ENCODE measurements around the gene LHB.
"Not testable (repeated sequence)": the region's sequence is repeated elsewhere in the genome, so short reads cannot be mapped to it uniquely, and the experiment has no call there.

LHB gene

DNA sequence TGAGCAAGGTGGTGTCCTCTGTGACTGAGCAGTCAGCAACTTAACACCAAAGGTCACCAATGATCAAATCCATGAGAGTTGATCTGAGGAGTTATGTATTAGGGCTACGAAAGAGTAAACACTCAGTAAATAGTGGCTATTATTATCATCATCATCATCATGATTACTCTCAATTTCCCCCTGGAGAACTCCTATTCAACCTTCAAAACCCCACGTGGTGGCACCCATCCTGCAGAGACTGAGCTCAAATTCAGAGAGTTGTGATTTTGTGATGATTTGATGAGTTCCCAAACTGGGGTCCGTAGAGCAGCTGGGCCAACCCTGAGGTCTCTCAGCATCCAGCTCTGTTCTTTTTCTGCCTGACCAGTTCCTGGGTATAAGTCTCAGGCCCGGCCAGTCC lies 32.9 kb upstream of the LHB start:
- H3K36me3 Mint-ChIP-seq; DNase-seq (ENCODE audit: low spot score in 2 of 2); H3K9me3 Mint-ChIP-seq; ATAC-seq (ENCODE audit: low read depth); H3K4me1 Mint-ChIP-seq; H3K4me3 Mint-ChIP-seq; H3K27ac Mint-ChIP-seq; H3K27me3 Mint-ChIP-seq: not testable (repeated sequence)

DNA sequence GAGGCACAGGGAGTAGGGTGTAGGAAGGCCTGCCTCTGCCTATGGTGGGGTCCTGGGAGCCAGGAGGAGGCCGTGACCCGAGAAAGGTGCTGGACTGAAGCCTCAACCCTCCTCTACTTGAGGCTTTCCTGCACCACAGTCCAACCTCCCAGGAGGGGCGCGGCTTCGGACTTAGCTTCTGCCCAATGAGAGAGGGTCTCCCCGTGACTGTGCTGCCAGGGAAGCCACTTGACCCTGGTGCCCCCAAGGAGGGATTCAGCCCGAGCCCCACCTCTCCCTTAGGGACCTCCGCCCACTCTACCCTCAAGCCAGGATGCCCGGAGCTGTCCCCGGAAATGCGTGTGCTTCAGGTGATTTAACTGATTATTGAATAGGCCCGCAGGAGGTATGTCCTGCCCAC lies 32.1 kb upstream of the LHB start, which contains the start of gene CGB8:
CGB8 (minus strand) TSS at position 101 of the 400 bp plus-strand sequence. CDS start 372 bp downstream, outside the sequence.
- H3K9me3 Mint-ChIP-seq; DNase-seq (ENCODE audit: low spot score in 2 of 2); H3K4me3 Mint-ChIP-seq; H3K4me1 Mint-ChIP-seq; H3K36me3 Mint-ChIP-seq; ATAC-seq (ENCODE audit: low read depth); H3K27me3 Mint-ChIP-seq; H3K27ac Mint-ChIP-seq: not testable (repeated sequence)

DNA sequence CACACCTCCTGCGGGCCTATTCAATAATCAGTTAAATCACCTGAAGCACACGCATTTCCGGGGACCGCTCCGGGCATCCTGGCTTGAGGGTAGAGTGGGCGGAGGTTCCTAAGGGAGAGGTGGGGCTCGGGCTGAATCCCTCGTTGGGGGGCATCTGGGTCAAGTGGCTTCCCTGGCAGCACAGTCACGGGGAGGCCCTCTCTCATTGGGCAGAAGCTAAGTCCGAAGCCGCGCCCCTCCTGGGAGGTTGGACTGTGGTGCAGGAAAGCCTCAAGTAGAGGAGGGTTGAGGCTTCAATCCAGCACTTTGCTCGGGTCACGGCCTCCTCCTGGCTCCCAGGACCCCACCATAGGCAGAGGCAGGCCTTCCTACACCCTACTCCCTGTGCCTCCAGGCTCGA lies 26.7 kb upstream of the LHB start, which contains the start of gene CGB5:
CGB5 (plus strand) TSS at position 301 of the 400 bp plus-strand sequence. CDS start 362 bp downstream, outside the sequence.
- H3K4me1 Mint-ChIP-seq, H3K4me3 Mint-ChIP-seq: not testable (repeated sequence)

DNA sequence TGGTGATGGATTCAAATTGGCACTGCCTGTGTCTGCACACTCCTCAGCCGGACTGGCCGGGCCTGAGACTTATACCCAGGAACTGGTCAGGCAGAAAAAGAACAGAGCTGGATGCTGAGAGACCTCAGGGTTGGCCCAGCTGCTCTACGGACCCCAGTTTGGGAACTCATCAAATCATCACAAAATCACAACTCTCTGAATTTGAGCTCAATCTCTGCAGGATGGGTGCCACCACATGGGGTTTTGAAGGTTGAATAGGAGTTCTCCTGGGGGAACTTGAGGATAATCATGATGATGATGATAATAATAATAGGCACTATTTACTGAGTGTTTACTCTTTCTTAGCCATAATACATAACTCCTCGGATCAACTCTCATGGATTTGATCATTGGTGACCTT lies 25.8 kb upstream of the LHB start:
- not testable (repeated sequence) for H3K27ac Mint-ChIP-seq; ATAC-seq (ENCODE audit: low read depth); H3K36me3 Mint-ChIP-seq; H3K27me3 Mint-ChIP-seq; H3K4me3 Mint-ChIP-seq; H3K9me3 Mint-ChIP-seq; H3K4me1 Mint-ChIP-seq; DNase-seq (ENCODE audit: low spot score in 2 of 2)

More for the DNA sequence above, 26.7 kb upstream of the LHB start, which contains the start of gene CGB5:
- not testable (repeated sequence) for H3K27me3 Mint-ChIP-seq; H3K9me3 Mint-ChIP-seq; H3K36me3 Mint-ChIP-seq; DNase-seq (ENCODE audit: low spot score in 2 of 2); ATAC-seq (ENCODE audit: low read depth); H3K27ac Mint-ChIP-seq

DNA sequence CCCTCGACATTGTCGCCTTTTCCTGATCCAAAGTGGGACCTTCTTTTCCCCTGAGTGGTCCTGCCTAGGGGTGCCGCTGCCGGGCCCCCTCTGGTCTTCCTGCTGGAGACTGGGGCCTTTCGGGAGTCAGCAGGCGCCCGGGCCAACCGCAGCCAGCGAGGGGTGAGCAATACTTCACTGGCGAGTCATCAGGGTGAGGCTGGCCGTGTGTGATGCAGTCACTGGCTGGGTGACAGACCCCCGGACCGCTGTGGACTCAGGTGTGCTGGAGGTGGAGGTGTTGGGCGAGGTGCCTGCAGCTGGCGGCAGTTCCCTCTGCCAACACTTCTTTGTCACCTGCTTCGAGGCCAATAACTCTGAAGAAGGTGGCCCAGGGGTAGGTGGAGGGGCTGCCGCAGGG lies 25.3 kb upstream of the LHB start:
- ATAC-seq (ENCODE audit: low read depth) (no peak), DNase-seq (ENCODE audit: low spot score in 2 of 2) (no peak)
- Mint-ChIP-seq H3K27ac (no peak overlapping the region), H3K4me1 (peaks cover 3% of the 10 kb centered on the region), H3K36me3 (no peaks in the 10 kb centered on the region), H3K27me3 (peaks cover 4% of the 10 kb centered on the region), H3K4me3 (no peak overlapping the region), H3K9me3 (no peaks in the 10 kb centered on the region)

DNA sequence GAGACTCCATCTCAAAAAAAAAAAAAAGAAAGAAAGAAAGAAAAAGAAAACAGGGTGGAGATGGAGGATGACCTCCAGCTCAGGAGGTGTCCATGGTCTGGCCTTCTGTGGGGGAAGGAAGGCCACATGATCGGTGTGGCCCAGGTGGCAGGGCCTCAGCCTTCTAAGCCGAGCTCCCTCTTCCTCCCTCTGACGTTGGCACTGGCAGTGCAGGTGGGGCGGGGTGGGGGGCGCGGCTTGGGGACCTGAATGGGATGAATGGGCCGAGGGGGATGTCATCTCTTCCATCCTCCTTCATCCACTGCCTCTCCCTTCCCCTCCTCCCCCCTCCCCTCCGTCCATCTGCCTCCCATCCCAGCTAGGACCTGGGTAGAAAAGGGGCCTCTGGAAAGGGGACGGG lies 22.8 kb upstream of the LHB start:
- H3K27me3 Mint-ChIP-seq; H3K4me1 Mint-ChIP-seq; DNase-seq (ENCODE audit: low spot score in 2 of 2); H3K9me3 Mint-ChIP-seq; H3K36me3 Mint-ChIP-seq; ATAC-seq (ENCODE audit: low read depth); H3K4me3 Mint-ChIP-seq; H3K27ac Mint-ChIP-seq: not testable (repeated sequence)

DNA sequence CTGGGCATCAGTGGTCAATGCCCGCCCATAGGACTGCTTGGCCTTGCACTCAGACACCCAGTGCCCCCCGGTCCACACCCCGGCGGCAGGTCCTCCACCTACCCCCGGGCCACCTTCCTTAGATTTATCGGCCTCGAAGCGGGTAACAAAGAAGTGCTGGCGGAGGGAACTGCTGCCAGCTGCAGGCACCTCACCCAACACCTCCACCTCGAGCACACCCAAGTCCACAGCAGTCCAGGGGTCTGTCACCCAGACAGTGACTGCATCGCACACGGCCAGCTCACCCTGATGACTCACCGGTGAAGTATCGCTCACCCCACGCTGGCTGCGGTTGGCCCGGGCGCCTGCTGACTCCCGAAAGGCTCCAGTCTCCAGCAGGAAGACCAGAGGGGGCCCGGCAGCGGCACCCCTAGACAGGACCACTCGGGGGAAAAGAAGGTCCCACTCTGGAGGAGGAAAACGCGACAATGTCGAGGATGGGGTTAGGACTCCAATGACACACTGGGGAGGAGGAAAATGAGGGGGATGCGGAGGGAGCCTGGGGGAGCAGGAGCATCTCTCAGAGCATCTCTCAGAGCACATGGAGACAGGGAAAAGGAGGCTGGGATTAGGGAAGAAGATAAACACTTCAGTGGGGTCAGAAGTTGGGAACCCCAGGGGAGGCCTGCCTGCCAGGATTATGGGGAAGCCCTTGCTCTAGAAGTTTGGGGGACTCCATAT lies 21.8 kb upstream of the LHB start:
- not testable (repeated sequence) for H3K9me3 Mint-ChIP-seq; H3K36me3 Mint-ChIP-seq; H3K27me3 Mint-ChIP-seq; H3K27ac Mint-ChIP-seq; ATAC-seq (ENCODE audit: low read depth); H3K4me1 Mint-ChIP-seq; DNase-seq (ENCODE audit: low spot score in 2 of 2); H3K4me3 Mint-ChIP-seq

DNA sequence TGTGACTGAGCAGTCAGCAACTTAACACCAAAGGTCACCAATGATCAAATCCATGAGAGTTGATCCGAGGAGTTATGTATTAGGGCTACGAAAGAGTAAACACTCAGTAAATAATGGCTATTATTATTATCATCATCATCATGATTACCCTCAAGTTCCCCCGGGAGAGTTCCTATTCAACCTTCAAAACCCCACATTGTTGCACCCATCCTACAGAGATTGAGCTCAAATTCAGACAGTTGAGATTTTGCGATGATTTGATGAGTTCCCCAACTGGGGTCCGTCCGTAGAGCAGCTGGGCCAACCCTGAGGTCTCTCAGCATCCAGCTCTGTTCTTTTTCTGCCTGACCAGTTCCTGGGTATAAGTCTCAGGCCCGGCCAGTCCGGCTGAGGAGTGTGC lies 21.2 kb upstream of the LHB start:
- H3K4me3 Mint-ChIP-seq; H3K27me3 Mint-ChIP-seq; H3K27ac Mint-ChIP-seq; DNase-seq (ENCODE audit: low spot score in 2 of 2); H3K4me1 Mint-ChIP-seq; H3K9me3 Mint-ChIP-seq; ATAC-seq (ENCODE audit: low read depth); H3K36me3 Mint-ChIP-seq: not testable (repeated sequence)

DNA sequence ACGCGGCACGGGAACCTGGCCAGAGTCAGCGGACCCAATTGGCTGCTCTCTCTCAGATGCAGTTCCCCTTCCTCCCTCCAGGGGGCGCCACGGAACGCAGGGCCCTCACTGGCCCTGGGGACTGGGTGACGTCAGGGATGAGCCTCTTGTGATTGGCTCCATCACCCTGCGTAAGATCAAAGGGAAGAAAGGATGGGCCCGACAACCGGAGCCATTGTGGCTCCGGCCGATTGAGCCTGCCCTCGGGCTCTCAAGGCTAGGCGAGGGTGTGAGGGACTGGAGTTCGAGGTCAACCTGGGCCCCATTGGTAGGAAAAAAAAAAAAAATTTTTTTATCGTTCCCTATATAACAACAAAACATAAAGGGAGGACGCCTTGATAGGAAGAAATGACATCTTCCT lies 19.9 kb upstream of the LHB start, which contains the start of gene CGB1:
CGB1 (minus strand) TSS at position 81 of the 400 bp plus-strand sequence. CDS start 184 bp downstream, outside the sequence.
- H3K27ac Mint-ChIP-seq; DNase-seq (ENCODE audit: low spot score in 2 of 2); H3K36me3 Mint-ChIP-seq; H3K27me3 Mint-ChIP-seq; H3K9me3 Mint-ChIP-seq; H3K4me1 Mint-ChIP-seq; ATAC-seq (ENCODE audit: low read depth); H3K4me3 Mint-ChIP-seq: not testable (repeated sequence)

DNA sequence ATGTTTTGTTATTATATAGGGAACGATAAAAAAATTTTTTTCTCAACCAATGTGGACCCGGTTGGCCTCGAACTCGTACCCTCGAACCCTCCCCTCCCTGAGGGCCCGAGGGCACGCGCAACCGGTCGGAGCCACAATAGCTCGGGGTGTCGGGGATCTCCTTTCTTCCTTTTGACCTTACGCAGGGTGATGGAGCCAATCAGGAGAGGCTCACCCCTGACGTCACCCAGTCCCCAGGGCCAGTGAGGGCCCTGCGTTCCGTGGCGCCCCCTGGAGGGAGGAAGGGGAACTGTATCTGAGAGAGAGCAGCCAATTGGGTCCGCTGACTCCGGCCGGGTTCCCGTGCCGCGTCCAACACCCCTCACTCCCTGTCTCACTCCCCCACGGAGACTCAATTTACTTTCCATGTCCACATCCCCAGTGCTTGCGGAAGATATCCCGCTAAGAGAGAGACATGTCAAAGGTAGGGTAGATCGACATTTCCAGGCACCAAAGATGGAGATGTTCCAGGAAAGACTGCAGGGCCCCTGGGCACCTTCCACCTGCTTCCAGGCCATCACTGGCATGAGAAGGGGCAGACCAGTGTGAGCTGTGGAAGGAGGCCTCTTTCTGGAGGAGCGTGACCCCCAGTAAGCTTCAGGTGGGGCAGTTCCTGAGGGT lies 14.9 kb upstream of the LHB start, which contains the start of gene CGB2:
CGB2 (plus strand) TSS at position 249 of the 660 bp plus-strand sequence; CDS start at position 455, 206 bp downstream.
- DNase-seq (ENCODE audit: low spot score in 2 of 2); H3K4me1 Mint-ChIP-seq; H3K27ac Mint-ChIP-seq; H3K9me3 Mint-ChIP-seq; H3K27me3 Mint-ChIP-seq; H3K4me3 Mint-ChIP-seq; H3K36me3 Mint-ChIP-seq: not testable (repeated sequence)
- peak; percentile 74 for ATAC-seq (ENCODE audit: low read depth)

DNA sequence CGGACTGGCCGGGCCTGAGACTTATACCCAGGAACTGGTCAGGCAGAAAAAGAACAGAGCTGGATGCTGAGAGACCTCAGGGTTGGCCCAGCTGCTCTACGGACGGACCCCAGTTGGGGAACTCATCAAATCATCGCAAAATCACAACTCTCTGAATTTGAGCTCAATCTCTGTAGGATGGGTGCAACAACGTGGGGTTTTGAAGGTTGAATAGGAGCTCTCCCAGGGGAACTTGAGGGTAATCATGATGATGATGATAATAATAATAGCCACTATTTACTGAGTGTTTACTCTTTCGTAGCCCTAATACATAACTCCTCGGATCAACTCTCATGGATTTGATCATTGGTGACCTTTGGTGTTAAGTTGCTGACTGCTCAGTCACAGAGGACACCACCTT lies 13.4 kb upstream of the LHB start:
- not testable (repeated sequence) for H3K9me3 Mint-ChIP-seq; H3K4me3 Mint-ChIP-seq; ATAC-seq (ENCODE audit: low read depth); H3K27me3 Mint-ChIP-seq; H3K36me3 Mint-ChIP-seq; DNase-seq (ENCODE audit: low spot score in 2 of 2); H3K4me1 Mint-ChIP-seq; H3K27ac Mint-ChIP-seq

DNA sequence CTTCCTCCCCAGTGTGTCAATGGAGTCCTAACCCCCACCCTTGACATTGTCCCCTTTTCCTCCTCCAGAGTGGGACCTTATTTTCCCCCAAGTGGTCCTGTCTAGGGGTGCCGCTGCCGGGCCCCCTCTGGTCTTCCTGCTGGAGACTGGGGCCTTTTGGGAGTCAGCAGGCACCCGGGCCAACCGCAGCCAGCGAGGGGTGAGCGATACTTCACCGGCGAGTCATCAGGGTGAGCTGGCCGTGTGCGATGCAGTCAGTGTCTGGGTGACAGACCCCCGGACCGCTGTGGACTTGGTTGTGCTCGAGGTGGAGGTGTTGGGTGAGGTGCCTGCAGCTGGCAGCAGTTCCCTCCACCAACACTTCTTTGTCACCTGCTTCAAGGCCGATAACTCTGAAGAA lies 12.9 kb upstream of the LHB start:
- not testable (repeated sequence) for H3K9me3 Mint-ChIP-seq; ATAC-seq (ENCODE audit: low read depth); H3K4me3 Mint-ChIP-seq; H3K36me3 Mint-ChIP-seq; H3K27me3 Mint-ChIP-seq; DNase-seq (ENCODE audit: low spot score in 2 of 2); H3K4me1 Mint-ChIP-seq; H3K27ac Mint-ChIP-seq

DNA sequence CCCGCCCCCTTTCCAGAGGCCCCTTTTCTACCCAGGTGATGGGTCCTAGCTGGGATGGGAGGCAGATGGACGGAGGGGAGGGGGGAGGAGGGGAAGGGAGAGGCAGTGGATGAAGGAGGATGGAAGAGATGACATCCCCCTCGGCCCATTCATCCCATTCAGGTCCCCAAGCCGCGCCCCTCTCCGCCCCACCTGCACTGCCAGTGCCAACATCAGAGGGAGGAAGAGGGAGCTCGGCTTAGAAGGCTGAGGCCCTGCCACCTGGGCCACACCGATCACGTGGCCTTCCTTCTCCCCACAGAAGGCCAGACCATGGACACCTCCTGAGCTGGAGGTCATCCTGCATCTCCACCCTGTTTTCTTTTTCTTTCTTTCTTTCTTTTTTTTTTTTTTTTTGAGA lies 11.8 kb upstream of the LHB start:
- H3K9me3 Mint-ChIP-seq; DNase-seq (ENCODE audit: low spot score in 2 of 2); H3K27ac Mint-ChIP-seq; H3K27me3 Mint-ChIP-seq; H3K36me3 Mint-ChIP-seq; H3K4me1 Mint-ChIP-seq; ATAC-seq (ENCODE audit: low read depth); H3K4me3 Mint-ChIP-seq: not testable (repeated sequence)

DNA sequence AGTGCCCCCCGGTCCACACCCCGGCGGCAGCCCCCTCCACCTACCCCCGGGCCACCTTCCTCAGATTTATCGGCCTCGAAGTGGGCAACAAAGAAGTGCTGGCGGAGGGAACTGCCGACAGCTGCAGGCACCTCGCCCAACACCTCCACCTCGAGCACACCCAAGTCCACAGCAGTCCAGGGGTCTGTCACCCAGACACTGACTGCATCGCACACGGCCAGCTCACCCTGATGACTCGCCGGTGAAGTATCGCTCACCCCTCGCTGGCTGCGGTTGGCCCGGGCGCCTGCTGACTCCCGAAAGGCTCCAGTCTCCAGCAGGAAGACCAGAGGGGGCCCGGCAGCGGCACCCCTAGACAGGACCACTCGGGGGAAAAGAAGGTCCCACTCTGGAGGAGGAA lies 8.7 kb upstream of the LHB start:
- ATAC-seq (ENCODE audit: low read depth); H3K4me1 Mint-ChIP-seq; H3K36me3 Mint-ChIP-seq; H3K27me3 Mint-ChIP-seq; H3K9me3 Mint-ChIP-seq; H3K4me3 Mint-ChIP-seq; DNase-seq (ENCODE audit: low spot score in 2 of 2); H3K27ac Mint-ChIP-seq: not testable (repeated sequence)

Measured in memory B cell (primary cell).